Tibial nerve (tissue), 3 donors: ENCODE data around the gene P2RX7.
"Not testable (repeated sequence)": the region's sequence is repeated elsewhere in the genome, so short reads cannot be mapped to it uniquely, and the experiment has no call there.

Source experiments
- POLR2A ChIP-seq, 2 donors: fragments of 450-650 bp; IDR thresholded peaks; one replicate each; pipeline ENCODE4 v1.6.1; 2017; ENCODE audit warnings: antibody characterized with exemption in 2 of 2, mild to moderate bottlenecking in 2 of 2, moderate library complexity in 2 of 2
- TF ChIP-seq, protein P1 (sequence below), 5 experiments: fragments of 200-600 bp in 3 of 5; fragments of 450-650 bp in 2 of 5; sonication (generic) in 3 of 5; IDR thresholded peaks; one replicate each; pipeline ENCODE4 v1.5.1; 2016 to 2019; ENCODE audit warnings: antibody characterized with exemption in 5 of 5, mild to moderate bottlenecking in 3 of 5, moderate library complexity in 2 of 5

DNA sequence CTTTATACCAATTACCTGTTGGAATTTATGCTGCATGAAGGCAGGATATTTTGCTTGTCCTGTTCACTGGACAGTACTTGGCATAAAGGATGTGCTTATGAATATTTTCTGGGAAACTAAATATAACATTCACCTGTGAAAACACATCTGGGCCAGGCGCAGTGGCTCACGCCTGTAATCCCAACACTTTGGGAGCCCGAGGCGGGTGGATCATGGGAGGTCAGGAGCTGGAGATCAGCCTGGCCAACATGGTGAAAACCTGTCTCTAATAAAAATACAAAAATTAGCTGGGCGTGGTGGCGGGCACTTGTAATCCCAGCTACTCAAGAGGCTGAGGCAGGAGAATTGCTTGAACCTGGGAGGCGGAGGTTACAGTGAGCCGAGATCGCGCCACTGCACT is 75.9 kb downstream of the P2RX7 start:
- not testable (repeated sequence) for TF ChIP-seq POLR2A (IDR thresholded peaks at IDR 0.05)
- TF ChIP-seq, protein P1, sequence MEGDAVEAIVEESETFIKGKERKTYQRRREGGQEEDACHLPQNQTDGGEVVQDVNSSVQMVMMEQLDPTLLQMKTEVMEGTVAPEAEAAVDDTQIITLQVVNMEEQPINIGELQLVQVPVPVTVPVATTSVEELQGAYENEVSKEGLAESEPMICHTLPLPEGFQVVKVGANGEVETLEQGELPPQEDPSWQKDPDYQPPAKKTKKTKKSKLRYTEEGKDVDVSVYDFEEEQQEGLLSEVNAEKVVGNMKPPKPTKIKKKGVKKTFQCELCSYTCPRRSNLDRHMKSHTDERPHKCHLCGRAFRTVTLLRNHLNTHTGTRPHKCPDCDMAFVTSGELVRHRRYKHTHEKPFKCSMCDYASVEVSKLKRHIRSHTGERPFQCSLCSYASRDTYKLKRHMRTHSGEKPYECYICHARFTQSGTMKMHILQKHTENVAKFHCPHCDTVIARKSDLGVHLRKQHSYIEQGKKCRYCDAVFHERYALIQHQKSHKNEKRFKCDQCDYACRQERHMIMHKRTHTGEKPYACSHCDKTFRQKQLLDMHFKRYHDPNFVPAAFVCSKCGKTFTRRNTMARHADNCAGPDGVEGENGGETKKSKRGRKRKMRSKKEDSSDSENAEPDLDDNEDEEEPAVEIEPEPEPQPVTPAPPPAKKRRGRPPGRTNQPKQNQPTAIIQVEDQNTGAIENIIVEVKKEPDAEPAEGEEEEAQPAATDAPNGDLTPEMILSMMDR (IDR thresholded peaks at IDR 0.05) = not testable (repeated sequence)
